ENCODE data around the gene EMILIN1.
A peak's percentile ranks its signal among the peaks of the same experiment; 100 is the strongest.
"Not testable (repeated sequence)": the region's sequence is repeated elsewhere in the genome, so short reads cannot be mapped to it uniquely, and the experiment has no call there.

EMILIN1 gene

DNA sequence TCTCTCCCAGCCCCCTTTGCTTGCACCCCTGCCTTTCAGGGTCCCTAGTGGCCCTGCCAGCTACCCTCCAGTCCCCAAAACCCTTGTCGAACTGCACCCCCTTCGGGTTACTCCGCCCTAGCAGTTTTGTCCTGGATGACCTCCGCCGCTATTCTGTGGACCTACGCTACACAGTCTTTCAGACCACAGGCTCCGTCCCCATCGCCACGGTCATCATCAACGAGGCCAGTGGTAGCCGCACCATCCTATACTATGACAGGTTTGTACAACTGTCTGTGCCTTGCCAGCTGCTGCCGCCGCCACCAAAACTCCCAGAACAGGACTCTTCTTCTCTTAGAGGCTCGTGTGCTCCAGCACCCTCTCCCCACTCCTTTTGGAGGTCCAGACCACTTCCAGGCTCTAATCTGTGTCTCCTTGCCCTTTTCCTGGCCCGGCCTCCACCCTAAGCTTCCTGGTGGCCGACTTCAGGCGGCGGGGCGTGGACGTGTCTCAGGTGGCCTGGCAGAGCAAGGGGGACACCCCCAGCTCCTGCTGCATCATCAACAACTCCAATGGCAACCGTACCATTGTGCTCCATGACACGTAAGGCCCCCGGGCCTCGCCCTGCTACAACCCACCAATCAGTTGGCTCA, 16.1 kb downstream of the EMILIN1 start:
- DNase-seq (ENCODE audit: low read depth) = no peak

DNA sequence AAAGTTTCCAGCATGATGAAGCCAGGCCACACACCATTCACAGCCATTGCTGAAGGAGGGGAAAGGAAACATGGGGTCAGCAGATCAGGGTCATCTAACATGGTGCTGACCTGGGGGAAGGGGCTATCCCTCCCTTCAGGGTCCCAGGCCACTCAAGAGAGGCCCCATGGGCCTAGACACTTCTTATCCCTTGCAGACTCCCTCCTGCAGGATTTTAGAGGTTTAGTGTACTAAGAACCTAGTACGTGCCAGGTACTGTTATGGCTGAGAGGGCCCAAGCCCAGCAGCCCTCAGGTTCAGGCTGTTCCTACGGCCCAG, 17.0 kb downstream of the EMILIN1 start:
- no peak for DNase-seq (ENCODE audit: low read depth)

DNA sequence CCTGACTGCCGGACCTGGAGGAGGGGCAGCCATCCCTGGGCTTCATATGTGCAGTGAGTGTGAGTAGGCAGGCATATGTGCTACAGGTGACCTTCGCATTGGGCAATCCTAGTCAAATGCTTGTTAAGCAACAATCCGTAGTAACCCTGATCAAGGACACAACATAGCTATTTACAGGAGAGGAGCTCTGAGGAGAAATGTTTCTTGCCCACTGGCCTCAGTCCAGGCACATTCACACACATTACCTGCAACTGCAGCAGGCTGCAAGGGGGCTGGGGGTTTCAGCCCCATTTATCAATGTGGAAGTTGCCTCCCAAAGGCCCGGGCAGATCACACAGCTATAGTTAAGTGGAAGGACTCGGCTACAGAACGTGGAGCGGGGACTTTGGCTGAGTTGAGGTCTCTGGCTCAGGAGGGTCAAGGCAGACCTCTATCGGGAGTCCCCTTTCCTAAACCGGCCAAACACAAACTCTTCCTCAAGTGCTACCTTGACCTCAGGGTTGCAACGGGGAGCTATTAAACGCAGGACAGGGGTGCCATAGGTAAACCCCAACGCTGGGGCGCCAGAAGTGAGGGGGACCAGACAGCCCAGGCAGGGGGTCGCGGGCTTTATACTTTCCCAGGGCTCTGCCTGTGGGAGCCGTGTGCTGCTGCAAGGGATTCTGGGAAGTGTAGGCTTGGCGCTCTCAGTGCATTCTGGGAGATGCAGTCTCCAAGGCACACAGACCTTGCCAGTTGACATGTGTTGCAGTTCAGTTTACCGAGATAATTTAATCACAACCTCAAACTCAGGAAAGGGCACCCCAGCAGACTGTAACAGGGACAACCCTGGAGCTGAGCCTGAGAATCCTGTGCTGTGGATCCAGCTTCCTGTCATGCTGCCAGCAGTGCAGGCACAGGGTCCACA, 17.6 kb downstream of the EMILIN1 start:
- peak; percentile 67 for DNase-seq (ENCODE audit: low read depth)

DNA sequence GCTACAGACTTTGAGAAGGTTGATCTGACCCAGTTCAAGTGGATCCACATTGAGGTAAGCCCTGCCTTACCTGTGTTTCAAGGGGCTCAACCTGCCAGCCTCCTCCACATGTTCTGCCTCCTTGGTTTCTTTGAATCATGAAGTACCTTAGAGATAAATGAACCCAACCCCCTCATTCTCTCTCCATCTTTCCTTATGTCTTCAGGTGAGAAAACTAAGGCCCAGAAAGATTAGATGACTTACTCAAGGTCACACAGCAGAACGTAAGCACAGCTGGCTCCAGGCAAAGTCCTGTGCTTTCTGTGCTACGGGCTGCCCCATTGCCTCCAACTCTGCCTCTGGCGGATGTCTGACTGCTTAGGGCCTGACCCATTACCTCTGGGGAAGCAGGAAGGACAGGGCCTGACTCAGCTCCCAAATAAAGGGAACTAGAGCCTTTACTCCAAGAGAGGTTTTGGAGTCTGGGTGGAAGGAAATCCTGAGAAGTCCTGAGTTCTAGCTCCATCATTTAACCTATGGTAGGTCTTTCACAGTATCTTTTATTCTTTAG, 18.4 kb downstream of the EMILIN1 start:
- DNase-seq (ENCODE audit: low read depth) = no peak

DNA sequence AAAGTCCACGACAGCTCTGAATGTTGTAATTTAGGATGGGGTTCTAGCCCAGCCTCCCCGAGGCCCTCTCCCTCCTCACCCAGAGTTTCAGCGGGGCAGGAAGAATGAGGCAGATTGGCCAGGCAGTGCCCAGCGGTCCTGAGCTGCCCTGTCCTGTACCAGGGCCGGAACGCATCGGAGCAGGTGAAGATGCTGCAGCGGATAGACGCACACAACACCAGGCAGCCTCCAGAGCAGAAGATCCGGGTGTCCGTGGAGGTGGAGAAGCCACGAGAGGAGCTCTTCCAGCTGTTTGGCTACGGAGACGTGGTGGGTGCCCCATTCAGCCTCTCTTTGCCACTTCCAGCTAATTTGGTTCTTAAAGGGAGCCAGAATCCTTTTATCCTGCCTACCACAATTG, 18.9 kb downstream of the EMILIN1 start:
- no peak for DNase-seq (ENCODE audit: low read depth)

DNA sequence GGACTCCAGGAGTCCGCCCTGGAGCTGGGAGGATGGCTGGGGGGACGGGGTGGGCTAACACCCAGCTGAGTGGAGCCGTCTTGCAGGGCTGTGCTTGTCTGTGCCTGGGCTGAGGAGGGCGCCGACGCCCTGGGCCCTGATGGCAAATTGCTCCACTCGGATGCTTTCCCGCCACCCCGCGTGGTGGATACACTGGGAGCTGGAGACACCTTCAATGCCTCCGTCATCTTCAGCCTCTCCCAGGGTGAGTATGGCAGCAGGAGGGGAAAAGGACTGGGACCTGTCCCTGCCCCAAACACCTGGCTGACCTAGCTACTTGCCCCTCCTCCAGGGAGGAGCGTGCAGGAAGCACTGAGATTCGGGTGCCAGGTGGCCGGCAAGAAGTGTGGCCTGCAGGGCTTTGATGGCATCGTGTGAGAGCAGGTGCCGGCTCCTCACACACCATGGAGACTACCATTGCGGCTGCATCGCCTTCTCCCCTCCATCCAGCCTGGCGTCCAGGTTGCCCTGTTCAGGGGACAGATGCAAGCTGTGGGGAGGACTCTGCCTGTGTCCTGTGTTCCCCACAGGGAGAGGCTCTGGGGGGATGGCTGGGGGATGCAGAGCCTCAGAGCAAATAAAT, 21.0 kb downstream of the EMILIN1 start:
- DNase-seq (ENCODE audit: low read depth) = no peak

DNA sequence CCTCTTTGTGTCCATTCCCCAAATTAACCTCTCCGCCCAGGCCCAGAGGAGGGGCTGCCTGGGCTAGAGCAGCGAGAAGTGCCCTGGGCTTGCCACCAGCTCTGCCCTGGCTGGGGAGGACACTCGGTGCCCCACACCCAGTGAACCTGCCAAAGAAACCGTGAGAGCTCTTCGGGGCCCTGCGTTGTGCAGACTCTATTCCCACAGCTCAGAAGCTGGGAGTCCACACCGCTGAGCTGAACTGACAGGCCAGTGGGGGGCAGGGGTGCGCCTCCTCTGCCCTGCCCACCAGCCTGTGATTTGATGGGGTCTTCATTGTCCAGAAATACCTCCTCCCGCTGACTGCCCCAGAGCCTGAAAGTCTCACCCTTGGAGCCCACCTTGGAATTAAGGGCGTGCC, 21.6 kb downstream of the EMILIN1 start:
- no peak for DNase-seq (ENCODE audit: low read depth)

DNA sequence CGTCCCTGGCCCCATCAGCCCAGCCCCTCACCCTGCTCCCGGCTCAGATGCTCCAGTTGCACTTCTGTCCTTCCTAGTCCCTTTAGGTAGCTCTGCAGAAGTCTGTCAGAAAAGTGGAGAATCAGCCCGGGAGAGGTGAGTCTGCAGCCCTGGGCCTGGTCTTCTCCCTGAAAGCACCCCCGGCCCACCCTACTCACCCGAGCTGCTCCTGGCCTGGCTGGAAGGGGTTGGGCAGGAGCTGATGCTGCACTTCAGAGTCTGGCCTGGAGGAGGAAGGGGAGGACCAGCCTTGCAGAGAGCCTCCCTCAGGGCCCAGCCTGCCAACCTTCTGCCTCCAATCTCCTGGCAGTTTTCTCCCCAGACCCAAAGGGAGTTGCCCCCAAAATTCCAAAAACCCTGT, 23.9 kb downstream of the EMILIN1 start:
- no peak for DNase-seq (ENCODE audit: low read depth)

DNA sequence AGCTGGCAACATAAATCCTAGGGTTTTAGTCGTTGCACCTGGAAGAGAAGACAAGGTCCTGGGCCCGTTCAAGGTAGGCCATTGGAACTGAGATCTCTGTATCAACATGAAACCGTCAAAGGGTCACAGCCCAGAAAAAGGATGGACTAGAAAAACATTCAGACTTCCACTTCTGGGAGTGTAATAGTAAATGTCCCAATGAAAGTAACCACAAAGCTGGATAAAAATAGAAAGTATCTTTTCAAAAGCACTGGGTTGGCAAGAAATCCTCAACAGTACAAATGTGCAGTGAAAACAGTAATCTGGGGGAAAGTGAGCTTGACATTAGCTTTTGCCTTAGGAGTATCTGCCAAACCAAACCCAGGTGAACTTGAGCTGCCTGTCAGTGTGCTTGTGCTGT, 27.6 kb downstream of the EMILIN1 start:
- DNase-seq (ENCODE audit: low read depth) = no peak

DNA sequence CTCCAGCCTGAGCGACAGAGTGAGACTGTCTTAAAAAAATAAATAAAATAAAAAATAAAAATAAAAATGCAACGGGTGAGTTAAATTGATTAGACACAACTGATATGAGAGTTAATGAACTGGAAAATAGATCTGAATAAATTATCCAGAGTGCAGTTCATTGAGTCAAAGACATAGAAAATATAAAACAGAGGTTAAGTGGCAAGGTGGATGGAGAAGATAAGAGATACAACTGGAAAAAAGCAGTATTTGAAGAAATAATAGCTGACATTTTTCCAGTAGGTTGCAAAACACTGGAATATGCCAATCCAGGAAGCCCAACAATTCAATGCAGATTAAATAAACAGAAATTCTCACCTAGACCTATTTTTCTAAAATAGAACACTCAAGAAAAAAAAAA, 29.8 kb downstream of the EMILIN1 start:
- no peak for DNase-seq (ENCODE audit: low read depth)

DNA sequence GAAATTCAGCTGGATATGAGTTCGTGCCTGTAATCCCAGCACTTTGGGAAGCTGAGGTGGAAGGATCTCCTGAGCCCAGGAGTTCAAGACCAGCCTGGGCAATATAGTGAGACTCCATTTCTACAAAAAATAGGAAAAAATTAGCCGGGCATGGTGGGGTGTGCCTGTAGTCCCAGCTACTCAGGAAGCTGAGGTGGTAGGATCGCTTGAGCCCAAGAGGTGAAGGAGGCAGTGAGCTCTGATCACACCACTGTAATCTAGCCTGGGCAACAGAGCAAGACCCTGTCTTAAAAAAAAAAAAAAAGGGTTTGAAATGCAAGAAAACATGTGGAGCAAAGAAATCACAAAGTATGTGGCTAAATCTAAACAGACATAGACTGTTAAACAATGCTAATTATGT, 30.7 kb downstream of the EMILIN1 start:
- DNase-seq (ENCODE audit: low read depth) = no peak

DNA sequence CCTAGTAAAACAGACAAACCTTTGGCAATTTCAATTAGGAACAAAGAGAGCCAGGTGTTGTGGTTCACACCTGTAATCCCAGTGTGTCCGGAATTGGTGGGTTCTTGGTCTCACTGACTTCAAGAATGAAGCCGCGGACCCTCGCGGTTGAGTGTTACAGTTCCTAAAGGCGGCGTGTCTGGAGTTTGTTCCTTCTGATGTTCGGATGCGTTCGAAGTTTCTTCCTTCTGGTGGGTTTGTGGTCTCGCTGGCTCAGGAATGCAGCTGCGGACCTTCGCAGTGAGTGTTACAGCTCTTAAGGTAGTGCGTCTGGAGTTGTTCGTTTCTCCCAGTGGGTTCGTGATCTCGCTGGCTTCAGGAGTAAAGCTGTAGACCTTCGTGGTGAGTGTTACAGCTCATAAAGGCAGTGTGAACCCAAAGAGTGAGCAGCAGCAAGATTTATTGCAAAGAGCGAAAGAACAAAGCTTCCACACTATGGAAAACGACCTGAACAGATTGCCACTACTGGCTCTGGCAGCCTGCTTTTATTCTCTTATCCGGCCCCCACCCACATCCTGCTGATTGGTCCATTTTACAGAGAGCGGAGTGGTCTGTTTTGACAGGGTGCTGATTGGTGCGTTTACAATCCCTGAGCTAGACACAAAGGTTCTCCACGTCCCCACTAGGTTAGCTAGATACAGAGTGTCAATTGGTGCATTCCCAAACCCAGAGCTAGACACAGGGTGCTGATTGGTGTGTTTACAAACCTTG, 32.4 kb downstream of the EMILIN1 start:
- not testable (repeated sequence) for DNase-seq (ENCODE audit: low read depth)

DNA sequence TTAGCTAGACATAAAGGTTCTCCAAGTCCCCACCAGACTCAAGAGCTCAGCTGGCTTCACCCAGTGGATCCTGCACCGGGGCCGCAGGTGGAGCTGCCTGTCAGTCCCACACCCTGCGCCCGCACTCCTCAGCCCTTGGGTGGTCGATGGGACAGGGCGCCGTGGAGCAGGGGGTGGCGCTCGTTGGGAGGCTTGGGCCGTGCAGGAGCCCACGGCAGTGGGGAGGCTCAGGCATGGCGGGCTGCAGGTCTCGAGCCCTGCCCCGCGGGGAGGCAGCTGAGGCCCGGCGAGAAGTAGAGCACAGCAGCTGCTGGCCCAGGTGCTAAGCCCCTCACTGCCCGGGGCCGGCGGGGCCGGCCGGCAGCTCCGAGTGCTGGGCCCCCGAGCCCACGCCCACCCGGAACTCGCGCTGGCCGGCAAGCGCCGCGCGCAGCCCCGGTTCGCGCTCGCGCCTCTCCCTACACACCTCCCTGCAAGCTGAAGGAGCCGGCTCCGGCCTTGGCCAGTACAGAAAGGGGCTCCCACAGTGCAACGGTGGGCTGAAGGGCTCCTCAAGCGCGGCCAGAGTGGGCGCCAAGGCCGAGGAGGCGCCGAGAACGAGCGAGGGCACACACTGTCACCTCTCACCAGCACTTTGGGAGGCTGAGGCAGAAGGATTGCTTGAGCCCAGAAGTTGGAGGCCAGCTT, 33.1 kb downstream of the EMILIN1 start:
- not testable (repeated sequence) for DNase-seq (ENCODE audit: low read depth)

DNA sequence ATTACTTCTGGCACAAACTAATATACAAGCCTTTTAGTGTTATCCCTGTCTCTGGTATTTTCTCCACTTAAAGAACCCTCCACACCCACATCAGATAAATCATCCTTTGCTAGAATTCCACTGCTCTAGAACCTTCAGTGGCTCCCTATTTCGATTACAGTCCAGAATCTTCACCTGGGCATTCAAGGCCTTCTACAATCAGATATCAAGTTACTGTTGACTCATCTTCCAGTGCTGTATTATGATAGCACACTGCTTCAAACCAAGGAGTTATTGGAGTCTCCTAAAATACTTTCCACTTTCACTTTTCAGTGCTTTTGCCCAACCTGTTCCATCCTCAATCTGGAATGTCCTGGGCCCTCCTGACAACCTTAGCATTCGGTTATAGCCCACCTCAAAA, 37.1 kb downstream of the EMILIN1 start:
- DNase-seq (ENCODE audit: low read depth) = peak; percentile 17

DNA sequence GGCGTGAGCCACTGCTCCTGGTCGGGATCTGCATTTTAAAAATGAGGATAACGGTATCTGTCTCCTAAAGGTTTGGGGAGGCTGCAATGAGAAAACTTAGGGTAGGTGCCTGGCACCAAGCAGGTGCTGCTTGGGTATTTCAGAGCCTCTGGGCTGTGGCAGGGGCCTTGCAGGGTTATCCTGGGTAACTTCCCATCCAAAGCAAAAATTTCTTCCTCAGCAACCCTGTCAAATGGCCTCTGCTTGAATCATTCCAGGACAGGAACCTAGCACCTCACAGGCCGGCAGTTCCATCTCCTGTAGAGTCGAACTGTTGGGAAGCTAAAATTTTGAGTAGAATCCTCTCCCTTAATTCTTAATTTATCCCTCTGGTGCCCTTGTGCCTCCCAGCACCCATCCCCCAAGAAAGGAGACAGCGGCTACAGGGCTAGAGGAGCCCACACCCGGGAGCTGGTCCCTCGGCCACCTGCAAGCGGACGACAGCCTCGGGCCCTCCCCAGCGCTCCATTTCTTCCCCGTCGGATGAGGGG, 39.6 kb downstream of the EMILIN1 start:
- DNase-seq (ENCODE audit: low read depth) = no peak

DNA sequence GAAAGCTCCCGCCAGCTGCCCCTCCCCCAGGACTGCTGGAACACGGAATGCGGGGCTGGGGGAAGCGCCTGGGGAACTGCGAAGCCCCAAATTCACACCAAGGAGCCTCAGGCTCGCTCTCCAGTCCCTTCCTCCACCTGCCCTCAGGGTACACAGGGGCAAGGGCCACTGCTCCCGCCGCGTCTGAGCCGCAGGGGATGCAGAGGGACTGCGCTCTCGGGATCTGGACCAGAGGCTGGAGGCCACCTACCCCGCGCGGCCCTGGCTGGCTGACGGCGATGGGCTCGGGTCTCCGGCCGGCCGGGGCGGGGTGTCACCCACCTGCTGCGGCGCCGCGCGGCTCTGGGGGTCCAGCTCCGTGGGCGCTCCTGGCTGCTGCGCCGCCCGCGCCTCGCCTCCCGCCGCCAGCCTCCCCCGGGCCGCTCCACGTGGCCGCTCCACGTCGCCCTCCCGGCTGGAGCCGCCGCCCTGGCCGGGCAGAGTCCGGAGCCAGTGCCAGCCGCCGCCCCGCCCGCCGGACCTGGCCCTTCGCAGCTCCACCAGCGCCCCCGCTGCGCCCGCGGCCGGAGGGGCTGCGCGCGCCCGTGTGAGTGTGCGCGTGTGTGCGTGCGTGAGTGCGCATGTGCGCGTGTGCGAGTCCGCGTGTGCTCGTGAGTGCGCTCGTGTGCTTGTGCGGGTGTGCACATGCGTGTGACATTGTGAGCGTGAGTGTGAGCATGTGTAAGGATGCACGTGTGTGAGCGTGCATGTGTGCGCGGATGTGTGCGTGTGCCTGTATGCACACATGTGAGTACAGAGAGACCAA, 40.3 kb downstream of the EMILIN1 start, which contains the start of gene CGREF1:
CGREF1 (minus strand) TSS at position 604 of the 805 bp plus-strand sequence. CDS start 14,762 bp downstream, outside the sequence.
- DNase-seq (ENCODE audit: low read depth) = no peak

DNA sequence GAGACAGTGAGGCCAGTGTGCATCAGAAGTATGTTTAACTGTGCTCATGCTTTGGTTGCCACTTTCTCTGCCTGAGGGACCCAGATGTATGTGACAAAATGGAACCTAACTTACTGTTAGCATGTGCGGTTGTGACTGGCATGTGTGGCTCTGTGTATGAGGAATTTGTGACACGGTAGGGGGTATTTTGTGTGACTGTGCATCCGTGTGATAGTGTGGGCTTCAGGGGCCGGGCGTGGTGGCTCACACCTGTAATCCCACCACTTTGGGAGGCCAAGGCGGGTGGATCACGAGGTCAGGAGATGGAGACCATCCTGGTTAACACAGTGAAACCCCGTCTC, 40.9 kb downstream of the EMILIN1 start:
- not testable (repeated sequence) for DNase-seq (ENCODE audit: low read depth)

DNA sequence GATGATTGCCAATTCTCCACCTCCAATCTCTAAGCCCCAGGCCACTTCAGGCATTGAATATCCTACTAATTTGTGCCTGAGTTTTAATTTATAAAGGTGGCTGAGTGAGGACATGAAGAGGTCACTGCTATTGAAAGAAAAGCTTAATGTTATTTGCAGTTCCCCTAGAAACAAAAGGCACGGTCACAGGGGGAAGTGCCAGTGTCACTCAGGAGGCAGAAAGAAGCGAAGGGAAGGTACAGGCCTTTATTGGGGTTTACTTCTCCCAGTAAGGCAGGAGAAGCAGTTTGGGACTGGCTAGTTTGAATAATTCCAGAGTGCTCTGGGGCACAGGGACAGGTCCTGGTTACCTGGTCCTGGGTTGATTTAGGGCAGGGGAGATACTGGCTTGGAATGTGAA, 43.5 kb downstream of the EMILIN1 start:
- no peak for DNase-seq (ENCODE audit: low read depth)

DNA sequence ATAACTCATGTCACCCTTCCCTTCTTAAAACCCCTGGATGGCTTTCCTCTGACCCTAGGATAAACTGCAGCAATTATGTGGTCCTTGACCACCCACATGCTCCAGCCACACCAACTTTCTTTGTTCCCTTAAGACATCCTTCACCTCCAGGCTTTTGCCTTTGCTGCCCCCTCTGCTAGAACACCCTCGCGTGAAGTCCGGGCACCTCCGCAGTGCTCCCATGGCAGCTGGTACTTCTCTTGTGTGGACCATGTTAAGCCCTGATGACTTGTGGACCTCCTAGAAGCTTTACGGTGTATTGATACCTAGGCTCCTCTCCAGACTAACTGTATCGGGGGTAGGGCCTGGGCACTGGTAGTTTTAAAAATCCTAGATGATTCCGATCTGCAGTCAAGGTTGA, 44.4 kb downstream of the EMILIN1 start:
- DNase-seq (ENCODE audit: low read depth) = no peak

DNA sequence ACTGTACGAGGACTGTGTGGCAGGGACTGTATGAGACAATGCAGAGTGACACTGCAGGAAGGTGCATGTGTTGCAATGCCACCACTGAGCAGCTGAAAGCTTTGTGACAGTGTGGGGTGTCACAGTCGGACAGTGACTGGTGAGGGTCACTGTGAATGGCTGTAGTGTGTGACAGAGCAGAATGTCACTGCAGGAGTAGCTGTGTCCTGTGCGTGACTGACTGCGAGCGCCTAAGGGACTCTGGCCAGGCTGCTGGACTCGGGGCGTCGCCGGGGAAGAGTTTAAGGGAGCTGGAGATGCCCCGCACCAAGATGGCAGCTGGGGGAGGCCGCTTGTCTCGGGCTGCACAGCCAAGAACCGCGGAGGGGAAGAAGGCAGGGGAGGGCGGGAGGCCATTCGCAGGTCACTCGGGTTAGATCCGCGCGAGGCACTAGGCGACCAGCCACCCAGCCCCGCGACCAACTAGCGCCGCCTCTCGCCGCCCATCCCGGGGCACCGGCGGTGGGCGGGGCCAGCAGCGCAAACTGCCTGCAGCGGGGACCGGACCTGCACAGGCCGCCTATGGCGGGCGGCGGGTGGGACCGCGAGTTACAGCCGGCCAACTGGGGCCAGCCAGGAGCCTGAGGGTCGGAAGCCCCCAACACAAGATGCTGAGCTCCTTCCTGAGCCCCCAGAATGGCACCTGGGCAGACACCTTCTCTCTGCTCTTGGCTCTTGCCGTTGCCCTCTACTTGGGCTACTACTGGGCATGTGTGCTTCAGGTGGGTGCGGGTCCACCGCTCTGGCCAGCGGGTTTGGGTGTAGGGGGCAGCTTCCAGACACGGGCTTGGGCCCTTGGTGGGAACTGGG, 45.1 kb downstream of the EMILIN1 start, which contains the start of gene ABHD1:
ABHD1 (plus strand) TSS at position 514 of the 849 bp plus-strand sequence; CDS start at position 648, 134 bp downstream.
- no peak for DNase-seq (ENCODE audit: low read depth)

All from iris pigment epithelial cell (primary cell).